ENCODE data around the gene AMPD2. TPM values are rescaled to one million over a fixed set of nuclear protein-coding genes. Genes with fewer than 3 reads are reported as not detected.

Gene AMPD2
- total RNA-seq, 1 experiment from 2014 or later: 34.0 TPM

- Mint-ChIP-seq H3K27ac (ENCODE audit: unreplicated experiment) (no peak overlapping the region), H3K9me3 (ENCODE audit: low read depth, unreplicated experiment) (no peaks in the 10 kb centered on the region), H3K4me3 (ENCODE audit: low read depth, unreplicated experiment) (no peak overlapping the region), H3K27me3 (ENCODE audit: unreplicated experiment) (no peaks in the 10 kb centered on the region), H3K36me3 (ENCODE audit: insufficient read depth, unreplicated experiment) (peaks cover 5% of the 10 kb centered on the region), H3K4me1 (ENCODE audit: low read depth, unreplicated experiment) (peaks cover 14% of the 10 kb centered on the region)
- intact Hi-C loops (cut with micrococcal nuclease; ENCODE audit: unreplicated experiment): no loop called here
- no peak for TF ChIP-seq CTCF (IDR thresholded peaks at IDR 0.05; ENCODE audit: unreplicated experiment)
- no TSS peak for BruUV-seq (replicated peaks)
- DNase-seq: no peak
- CTCF ChIA-PET: no interaction called here
Measured at GRCh38 chr1:109631513-109632505, 12.2 kb downstream of the AMPD2 start.

GRCh38 chr1:109632671-109633346, 13.2 kb downstream of the AMPD2 start:
- no TSS peak for BruUV-seq (replicated peaks)
- DNase-seq: no peak
- H3K27ac Mint-ChIP-seq (ENCODE audit: unreplicated experiment): no peak overlapping the region
- H3K36me3 Mint-ChIP-seq (ENCODE audit: insufficient read depth, unreplicated experiment): peaks cover 5% of the 10 kb centered on the region
- no peak for TF ChIP-seq CTCF (IDR thresholded peaks at IDR 0.05; ENCODE audit: unreplicated experiment)
- H3K27me3 Mint-ChIP-seq (ENCODE audit: unreplicated experiment): no peaks in the 10 kb centered on the region
- H3K4me3 Mint-ChIP-seq (ENCODE audit: low read depth, unreplicated experiment): no peak overlapping the region
- CTCF ChIA-PET: no interaction called here
- intact Hi-C loops (cut with micrococcal nuclease; ENCODE audit: unreplicated experiment): no loop called here
- H3K9me3 Mint-ChIP-seq (ENCODE audit: low read depth, unreplicated experiment): no peaks in the 10 kb centered on the region
- peaks cover 15% of the 10 kb centered on the region for H3K4me1 Mint-ChIP-seq (ENCODE audit: low read depth, unreplicated experiment)

GRCh38 chr1:109634292-109634691, 14.7 kb downstream of the AMPD2 start:
- intact Hi-C loops (cut with micrococcal nuclease; ENCODE audit: unreplicated experiment): no loop called here
- no peak overlapping the region for H3K4me3 Mint-ChIP-seq (ENCODE audit: low read depth, unreplicated experiment)
- H3K27me3 Mint-ChIP-seq (ENCODE audit: unreplicated experiment): no peaks in the 10 kb centered on the region
- DNase-seq: no peak
- H3K4me1 Mint-ChIP-seq (ENCODE audit: low read depth, unreplicated experiment): peaks cover 15% of the 10 kb centered on the region
- no peak for TF ChIP-seq CTCF (IDR thresholded peaks at IDR 0.05; ENCODE audit: unreplicated experiment)
- H3K9me3 Mint-ChIP-seq (ENCODE audit: low read depth, unreplicated experiment): no peaks in the 10 kb centered on the region
- H3K27ac Mint-ChIP-seq (ENCODE audit: unreplicated experiment): no peak overlapping the region
- peaks cover 11% of the 10 kb centered on the region for H3K36me3 Mint-ChIP-seq (ENCODE audit: insufficient read depth, unreplicated experiment)
- no TSS peak for BruUV-seq (replicated peaks)
- CTCF ChIA-PET: no interaction called here

GRCh38 chr1:109634771-109635750, 15.4 kb downstream of the AMPD2 start:
- Mint-ChIP-seq H3K27ac (ENCODE audit: unreplicated experiment) (no peak overlapping the region), H3K4me3 (ENCODE audit: low read depth, unreplicated experiment) (no peak overlapping the region), H3K4me1 (ENCODE audit: low read depth, unreplicated experiment) (peaks cover 15% of the 10 kb centered on the region), H3K36me3 (ENCODE audit: insufficient read depth, unreplicated experiment) (peaks cover 9% of the 10 kb centered on the region), H3K9me3 (ENCODE audit: low read depth, unreplicated experiment) (no peaks in the 10 kb centered on the region), H3K27me3 (ENCODE audit: unreplicated experiment) (no peaks in the 10 kb centered on the region)
- BruUV-seq (replicated peaks): no TSS peak
- no peak for DNase-seq
- intact Hi-C loops (cut with micrococcal nuclease; ENCODE audit: unreplicated experiment): no loop called here
- CTCF ChIA-PET: interaction anchor here (0.5 kb wide), 1 partner anchor 16 kb away, joined by 3 read pairs; the partner anchor contains the start of genes AMPD2 and GNAT2
- TF ChIP-seq CTCF (IDR thresholded peaks at IDR 0.05; ENCODE audit: unreplicated experiment): no peak

All from Calu3 (cell line).